Measurements from ENCODE around the gene RAB11FIP4.

The RAB11FIP4 gene

DNA sequence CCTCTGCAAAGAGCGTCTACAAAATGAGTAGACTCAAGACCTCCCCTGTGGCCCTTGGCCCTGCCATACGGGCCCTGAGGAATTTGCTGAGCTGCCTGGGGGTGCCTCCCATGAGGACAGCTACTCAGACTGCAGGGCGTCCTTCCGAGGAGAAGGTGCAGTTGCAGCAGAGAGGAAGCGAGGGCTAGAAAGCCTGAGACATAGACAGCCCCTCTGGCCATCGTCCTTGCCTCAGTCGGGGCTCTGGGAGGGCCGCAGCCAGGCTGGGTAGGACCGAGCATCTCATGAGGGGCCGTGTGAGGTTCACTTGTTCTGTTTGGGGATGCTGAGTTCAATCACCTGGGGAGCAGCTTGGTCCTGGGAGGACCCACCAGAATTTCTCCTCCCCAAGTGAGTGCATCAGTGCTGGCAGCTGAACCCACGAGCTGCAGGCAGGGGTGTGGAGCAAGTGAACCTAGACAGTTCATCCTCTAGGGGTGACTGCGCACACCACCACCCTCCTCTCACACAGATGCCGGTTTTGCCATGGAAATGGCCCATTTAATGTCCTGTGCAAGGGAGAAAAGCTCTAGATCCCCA, 20.3 kb downstream of the RAB11FIP4 start:
- no peak for DNase-seq

DNA sequence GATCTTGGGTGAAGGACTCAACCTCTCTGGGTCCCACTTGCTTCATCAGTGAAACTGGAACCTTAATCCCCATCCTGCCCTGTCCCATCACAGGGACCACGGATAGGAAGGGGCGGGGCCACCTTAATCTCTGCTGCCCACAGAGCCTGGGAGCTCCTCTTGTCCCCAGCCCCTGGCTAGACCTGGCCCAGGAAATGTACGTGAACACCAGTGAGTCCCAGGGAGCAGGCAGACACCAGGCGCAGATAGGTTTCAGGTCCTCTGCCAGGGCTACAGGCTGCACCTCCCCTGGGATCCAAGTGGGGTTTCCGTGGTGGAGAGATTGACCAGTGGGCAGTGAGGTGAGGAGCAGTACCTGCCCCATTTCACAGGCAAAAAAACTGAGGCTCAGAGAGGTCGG, 21.0 kb downstream of the RAB11FIP4 start:
- DNase-seq, result no peak

DNA sequence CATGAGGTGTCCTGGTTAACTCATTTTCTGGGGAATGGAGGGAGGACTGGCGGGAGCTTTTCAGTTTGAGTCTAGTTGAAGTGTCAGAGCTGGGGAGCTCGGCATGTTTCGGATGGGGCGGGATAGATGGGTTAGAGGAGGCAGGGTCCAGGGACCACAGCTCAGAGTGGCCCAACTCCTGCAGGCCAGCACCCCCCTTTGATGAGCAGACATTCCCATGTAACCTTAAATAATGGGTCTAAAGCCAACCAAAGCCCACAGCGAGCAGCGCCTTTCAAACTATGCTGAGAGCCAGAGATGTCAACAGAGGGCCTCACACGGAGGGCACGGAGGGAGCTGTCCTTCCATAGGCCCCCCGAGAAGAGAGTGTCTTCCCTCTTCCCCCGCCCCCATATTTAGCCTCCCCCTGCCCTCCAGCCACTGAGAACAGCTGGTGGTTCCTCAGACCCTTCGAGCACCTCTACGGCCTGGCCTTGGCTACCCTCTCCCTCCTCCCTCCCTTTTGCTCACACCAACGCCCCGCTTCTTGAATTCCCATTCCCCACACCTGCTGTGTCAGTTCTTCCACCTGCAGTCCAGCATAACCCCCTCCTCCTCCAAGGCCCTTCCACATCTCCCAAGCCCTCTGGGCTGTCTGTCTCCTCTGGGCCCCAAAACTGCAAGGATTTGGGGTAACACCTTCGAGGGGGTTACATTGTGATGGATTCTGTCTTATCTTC, 21.8 kb downstream of the RAB11FIP4 start:
- DNase-seq, result no peak

DNA sequence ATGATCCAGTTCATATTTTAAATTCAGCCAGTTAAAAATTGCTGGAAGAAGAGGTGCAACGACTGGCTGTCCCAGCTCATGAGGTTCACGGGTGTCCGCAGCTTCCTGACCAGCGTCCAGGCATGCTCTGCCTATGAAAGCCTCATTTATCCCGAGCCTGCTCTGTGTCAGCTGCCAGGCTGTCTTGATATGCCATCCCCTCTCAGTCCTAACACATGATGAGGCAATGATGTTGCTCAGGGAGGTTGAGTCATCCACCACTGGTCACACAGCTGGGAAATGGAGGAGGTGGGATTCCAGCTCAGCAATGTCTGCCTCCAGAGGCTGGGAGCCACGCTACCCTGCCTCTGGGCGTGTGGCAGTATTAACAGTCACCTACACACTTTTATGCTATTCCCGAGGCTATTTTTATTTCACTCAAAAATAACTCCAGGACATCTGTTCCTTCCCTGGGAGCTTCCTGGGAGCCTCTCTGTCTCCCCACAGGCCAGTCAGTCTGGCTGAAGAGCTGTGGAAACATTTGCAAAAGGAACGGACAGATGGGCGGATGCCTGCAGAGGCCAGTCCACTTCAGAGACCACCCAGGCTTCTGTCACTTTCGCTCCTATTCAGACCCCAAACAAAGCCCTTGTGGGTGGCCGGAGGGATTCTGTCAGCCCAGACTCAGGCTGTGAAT, 22.5 kb downstream of the RAB11FIP4 start:
- no peak for DNase-seq

DNA sequence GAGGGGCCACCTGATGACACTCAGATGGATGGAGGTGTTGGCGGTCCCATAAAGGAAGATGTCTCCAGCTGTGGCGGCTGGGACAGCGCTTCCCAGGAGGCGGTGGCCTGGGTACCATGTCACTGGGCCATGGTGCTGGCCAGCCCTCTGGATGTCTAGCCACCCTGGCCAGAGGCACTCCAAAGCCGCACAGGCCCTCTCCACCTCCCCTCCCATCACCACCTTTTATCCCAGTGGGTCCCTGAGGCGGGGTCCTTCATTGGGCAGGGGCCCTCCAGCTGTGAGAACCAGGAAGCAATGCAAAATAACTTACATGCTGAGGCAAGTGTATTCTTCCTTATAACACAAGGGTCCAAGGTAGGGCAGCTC, 23.1 kb downstream of the RAB11FIP4 start:
- DNase-seq, result no peak

DNA sequence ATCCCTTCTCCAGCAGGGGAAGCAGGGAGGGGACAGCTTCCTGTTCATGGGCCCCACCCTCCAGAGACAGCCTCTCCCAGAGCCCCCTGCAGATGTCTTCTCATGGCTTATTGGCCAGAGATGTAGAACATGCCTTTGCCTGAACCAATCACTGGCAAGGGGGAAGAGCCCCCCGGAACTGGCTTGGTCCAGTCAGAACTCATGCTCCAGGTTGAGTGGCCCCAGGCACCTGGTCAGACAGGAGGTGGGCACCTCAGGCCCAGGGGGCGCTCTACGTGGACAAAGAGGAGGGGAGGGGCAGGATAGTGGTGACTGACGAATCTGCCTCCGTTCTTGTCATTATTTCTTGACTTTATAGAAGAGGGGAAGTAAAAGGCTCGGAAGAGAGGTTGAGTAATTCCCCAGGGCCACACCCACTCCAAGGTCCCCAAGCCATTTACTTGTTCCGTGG, 23.6 kb downstream of the RAB11FIP4 start:
- DNase-seq, result no peak

DNA sequence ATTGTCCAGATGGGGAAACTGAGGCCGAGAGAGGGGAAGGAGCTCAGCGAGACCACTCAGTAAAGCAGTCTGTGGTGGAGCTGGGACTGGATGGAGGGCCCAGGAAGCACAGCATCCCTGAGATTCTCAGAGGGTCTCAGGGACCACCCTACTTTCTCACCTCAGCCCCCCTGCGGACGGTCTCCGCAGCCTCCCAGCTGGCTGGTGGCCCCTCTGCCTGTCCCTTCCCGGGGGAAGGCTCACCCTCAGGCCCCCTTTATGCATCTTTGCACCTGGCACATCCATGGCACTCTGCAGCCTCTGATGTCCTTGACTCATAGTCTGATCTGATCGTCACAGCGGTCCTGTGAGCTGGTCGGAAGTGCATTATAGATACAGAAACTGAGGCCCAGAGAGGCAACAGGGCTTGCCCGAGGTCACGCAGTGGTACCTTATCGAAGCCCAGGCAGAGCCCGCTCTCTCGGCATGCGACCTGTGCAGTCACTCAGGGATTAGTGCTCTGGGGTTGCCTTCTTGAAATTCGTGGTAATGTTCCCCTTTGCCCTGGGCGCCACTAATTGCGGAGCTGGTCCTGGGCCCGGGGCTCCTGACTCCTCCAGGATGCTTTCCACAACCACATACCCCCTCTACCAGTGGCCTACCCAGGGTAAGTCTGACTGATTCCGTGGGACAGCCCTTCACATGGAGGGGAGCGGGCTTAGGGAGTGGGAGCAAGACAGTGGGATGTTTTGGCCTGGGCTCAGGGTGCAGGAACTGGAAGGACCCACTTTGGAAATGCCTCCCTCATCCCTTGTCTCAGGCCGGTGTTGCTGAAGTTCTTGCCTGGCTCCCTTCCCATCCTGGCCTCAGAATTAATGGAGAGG, 24.4 kb downstream of the RAB11FIP4 start:
- DNase-seq, result no peak

DNA sequence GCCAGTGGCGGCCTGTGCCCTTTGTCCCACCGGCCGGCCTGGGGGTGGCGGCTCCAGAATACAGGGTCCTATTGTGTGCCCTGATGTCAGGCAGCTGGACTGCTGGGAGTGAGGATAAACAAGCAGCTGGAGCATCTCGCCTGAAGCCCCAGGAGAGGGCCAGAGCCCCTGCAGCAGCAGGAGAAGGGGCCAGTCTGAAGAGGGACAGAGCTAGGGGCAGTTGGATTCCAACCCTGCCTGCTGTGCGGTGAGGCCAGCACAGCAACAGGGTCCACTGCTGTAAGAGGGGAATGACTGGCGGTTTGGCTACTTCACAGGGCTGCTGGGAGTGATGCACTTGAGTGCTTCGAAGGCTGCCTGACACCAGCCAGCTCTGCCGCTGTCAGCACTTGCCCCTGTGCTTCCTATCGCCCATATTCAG, 25.0 kb downstream of the RAB11FIP4 start:
- DNase-seq, result no peak

DNA sequence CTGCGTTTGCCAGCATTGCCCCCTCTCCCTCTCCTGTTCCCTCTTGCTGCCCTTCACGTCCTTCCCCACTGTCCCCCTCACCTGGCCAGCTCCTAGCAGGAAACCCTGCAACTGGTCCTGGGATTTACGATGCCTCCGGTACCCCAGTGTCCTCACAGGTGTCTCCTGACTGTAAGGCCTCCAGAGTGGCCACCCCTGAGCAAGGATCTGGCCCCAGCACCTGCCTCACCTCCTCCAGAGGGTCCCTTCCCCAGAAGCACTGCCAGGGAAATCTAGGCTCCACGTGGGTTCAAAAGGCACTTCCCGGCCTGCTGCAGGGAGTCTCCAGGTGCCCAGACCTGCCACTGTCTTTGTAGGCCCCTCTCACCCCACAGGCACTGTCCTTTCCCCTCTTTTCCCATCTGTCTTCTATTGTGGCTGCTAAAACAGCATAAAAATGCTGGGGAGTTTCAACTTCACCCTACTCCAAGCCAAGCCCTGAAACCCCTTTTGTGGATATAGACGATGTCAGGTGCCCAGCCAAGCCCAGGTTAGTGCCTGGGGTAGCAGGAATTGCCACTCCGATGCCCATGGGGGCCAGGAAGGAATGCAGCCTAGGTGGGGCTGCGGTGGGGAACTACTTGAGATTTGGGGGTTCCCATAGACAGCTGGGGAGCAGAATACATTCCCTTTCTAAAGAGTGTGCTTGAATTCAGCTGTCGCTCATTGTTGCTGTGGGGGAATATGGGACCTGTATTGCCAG, 25.7 kb downstream of the RAB11FIP4 start:
- no peak for DNase-seq

DNA sequence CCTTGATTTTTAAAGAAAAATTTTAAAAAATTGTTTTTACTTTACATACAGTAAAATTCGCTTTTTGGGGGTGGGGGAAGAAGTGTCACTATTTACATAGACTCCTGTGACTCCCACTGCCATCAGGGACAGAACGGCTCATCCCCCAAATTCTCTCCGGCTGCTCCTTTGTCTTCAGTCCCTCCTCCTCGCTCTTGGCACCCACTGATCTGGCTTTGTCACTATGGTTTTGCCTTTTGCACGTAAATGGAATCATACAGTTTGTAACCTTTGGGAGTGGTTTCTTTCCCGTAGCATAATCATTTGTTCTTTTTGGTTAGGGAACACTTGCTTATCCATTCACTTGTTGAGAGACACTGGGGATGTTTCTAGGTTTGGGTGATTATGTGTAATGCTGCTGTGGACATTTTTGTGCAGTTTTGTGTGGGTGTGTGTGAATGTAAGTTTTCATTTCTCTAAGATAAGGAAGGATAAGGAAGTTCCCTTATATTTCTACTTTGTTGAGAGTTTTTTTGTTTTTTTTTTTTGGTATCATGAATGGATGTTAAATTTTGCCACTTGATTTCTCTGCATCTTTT, 27.4 kb downstream of the RAB11FIP4 start:
- DNase-seq, result no peak

DNA sequence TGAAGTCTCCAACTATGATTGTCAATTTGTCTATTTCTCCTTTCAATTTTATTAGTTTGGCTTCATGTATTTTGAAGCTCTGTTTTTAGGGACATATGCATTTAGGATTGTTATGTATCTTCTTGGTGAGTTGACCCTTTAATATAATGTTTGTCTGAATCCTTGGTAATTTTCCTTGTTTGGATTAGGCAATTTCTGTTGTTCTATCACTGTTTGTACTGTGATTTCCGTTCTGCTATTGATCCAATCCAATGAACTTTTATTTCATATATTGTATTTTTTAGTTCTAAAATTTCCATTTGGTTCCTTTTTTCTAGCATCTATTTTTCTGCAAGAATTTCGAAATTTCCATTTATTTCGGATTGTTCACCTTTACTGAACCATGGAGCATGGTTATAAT, 31.0 kb downstream of the RAB11FIP4 start:
- no peak for DNase-seq

DNA sequence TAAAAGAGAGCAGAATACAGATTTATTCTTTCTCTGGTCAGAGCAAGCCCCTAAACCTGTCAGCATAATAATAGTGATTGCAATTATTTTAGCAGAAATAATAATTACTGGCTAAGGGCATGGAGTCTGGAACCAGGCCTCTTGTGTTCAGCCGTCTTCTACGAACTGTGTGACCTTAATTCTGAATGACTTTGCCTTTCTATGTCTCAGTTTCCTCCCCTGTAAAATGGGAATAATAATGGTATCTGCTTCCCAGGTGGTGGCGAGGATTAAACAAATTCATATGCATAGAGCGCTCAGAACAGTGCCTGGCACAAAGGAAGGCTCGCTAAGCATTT, 33.4 kb downstream of the RAB11FIP4 start:
- no peak for DNase-seq

DNA sequence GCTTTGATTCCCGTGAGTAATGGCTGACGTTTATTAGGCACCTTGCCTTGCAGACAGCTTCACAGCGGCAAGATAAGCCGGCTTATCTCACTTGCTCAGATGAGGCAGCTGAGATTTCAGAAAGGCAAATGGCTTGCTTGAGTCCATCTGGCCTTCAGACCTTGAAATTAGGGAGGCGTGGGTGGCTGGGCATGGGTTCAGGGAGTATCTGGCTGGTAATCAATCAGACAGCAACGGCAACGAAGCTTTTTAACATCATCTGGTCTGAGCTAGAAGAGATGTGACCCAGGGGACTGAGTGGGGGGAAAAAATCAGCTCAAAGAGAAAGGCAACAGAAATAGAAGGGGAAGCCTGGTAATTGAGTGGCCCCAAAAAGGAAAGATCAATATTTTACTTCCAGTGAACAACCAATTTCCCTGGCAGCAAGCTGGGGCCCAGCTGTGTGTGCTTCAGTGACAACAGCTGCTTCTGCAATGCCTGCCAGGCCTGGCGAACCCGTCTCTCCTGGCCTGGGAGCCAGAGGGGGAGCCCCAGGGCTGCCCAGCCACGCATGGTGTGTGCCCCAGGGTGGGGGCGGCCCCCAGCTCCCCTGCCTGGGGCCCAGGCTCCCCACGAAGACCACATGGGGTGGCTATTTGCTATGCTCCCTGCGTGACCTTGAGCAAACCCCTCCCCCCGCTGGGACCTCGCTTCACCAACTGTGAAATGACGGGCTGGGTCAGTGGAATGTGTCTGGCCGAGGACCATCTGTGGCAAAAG, 34.0 kb downstream of the RAB11FIP4 start:
- DNase-seq, result no peak

DNA sequence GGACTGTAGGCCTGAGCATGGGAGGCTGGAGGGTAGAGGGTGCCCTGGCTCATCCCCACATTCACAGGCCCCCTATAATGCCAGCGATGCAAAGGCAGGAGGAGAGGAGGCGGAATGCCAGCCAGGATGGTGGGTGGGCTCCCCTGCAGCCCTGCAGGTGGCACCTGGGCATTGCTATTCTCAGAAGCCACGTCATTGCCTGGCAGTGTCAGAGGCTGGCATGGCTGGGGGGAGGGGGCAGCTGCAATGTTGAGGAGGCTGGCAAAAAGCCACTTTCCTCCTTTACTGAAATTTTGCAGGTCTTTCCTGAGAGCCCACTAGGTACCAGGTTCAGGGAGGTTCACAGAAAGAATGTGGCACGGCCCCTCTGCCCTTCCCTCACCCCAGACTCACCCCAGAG, 36.2 kb downstream of the RAB11FIP4 start:
- no peak for DNase-seq

DNA sequence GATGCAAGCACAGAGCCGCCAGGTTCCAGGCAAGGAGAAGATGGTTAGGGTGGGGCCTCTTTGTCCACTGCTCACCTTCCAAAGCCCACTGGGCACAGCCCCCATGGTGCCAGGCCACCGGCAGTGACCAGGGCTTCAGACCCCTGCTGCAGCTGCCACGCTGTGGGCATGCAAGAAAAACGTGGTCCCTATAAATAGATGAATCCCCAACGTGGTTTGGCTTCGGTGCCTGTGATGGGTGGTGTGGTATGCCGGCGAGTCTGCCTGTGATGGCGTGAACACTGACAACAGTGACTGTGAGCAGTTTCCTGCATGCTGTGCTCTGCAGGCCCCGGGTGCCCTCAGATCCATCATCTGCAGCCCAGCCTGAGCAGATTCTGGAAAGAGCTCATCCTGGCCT, 36.6 kb downstream of the RAB11FIP4 start:
- no peak for DNase-seq

DNA sequence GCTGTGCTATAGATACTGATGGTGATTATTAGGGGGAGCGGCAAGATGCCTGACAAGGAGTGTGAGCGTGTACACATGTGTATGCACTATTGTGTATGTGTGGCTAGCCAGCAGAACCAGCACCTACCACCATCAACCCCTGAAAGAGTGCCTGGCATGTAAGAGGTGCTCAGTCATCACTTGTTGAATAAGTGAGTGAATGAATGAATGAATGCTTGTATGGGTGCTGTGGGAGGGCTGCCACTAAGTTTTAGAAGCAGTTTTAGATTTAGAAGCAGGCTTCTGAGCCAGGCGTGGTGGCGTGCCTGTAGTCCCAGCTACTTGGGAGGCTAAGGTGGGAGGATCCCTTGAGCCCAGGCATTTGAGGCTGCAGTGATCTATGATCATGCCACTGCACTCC, 37.0 kb downstream of the RAB11FIP4 start:
- DNase-seq, result no peak

DNA sequence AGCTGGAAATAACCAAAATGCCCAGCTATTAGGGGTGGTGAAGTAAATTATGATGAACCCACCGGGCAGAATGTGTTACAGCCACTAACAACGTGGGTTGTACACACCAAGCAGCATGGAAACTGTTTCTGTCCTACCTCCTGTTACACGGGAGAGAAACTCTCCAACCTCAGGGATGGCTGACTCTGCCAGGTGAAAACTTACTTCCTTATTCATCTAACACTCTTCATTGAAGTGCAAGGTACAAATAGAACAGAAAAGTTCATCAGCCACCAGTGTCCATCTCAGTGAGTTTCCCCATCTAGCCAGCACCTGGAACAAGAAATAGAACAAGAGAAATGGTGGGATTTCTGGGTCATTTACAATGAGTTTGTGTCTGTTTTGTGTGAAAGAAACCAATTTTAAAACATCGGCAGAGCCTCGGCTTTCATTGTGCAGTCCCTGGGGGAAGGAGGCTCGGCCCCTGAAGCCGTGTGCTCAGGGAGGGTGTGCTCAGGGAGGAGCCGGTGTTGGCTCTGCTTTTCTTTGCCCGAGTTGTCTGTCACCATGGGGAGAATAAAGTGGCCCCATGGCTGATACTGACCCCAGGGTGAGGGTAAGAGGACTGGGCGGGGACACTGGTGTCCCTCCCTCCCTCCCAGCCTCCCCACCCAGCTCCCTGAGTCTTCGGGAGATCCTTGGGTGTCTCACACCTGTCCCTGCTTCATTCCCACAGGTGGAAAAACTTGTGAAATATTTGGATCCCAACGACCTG, 39.8 kb downstream of the RAB11FIP4 start:
- no peak for DNase-seq

DNA sequence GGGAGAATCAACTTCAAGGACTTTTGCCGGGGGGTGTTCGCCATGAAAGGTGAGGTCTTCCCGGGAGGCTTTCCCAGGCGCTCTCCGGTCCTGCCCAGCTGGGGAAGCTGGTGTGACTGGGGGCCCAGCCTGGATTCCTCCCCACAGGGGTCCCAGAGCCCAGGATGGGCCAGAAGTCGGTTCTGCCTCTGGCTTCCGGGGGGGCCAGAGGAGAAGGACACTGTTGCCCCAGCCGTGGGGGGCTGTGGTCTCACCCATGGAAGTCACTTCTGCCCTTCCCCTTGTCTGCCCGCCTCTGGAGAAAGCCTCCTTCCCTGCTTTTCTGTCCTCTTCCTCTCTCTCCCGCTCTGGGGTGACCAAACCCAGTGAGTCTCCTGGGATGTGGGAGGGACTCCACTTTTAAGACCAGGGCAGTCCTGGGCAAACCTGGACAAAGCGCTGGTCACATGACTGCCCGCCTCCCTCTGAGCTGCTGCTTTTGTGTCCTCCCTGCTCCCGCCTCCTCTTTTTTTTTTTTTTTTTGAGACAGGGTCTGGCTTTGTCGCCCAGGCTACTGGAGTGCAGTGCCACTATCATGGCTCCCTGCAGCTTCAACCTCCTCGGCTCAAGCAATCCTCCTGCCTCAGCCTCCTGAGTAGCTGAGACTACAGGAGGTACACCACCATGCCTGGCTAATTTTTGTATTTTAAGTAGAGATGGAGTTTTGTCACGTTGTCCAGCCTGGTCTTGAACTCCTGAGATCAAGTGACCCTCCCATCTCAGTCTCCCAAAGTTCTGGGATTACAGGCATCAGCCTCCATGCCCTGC, 40.6 kb downstream of the RAB11FIP4 start:
- no peak for DNase-seq

DNA sequence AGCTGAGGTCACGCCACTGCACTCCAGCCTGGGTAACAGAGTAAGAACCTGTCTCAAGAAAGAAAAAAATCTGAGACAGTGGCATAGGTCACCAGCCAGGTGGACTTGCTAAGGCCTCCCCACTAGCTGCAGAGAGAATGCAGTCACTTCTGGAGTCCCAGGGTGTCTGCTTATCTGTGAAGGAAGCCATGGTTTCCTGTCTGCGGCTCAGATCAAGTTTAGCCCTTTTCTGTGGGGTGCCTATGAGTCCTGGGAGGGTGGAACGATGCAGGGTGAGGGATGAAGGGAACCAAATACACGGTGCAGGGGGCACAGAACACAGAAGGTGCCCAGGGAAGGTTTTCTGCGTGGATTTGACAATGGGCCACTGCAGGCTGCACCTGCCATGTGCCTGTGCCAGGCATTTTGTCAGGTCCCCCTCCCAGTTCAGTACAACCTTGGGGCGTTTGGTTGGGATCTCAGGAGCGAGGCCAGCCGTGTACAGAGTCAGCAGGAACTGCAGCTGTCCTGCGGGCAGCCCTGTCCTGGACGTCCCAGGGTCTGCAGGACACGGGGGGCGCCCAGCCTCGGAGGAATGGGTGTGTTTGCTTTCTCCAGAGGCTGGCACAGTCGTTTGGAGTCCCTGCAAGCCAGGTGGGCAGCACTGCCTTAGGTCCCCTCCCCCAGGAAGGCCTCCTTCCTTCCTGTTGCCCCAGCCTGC, 41.8 kb downstream of the RAB11FIP4 start:
- DNase-seq, result peak; percentile 62

All from activated CD4-positive, alpha-beta T cell treated with anti-CD3 and anti-CD28 coated beads, Interleukin-2, Interleukin-6, amounts not matched to agents 100 ng/mL and 50 ng/mL, durations not matched to agents 16 hours and 8 hours (primary cell).